SK-N-SH (cell line): ENCODE data around the gene TMEM131L. TPM values are rescaled to one million over a fixed set of nuclear protein-coding genes. Genes with fewer than 3 reads are reported as not detected.

Source experiments
- CTCF ChIA-PET: fragments of 300-600, 350-600 bp; formaldehyde crosslinking; extraction: SDS; loops from one replicate; lab custom pipeline; 2021; lab: Yijun Ruan, JAX
- POLR2A ChIA-PET: fragments of 350-600 bp; sonication (Branson Sonifier 250); formaldehyde crosslinking; extraction: SDS; loops from one replicate; lab custom pipeline; 2020; ENCODE audit warnings: antibody characterized with exemption, inconsistent platforms; lab: Yijun Ruan, JAX
- DNase-seq: peaks from one replicate; pipeline ENCODE4 v3.0.0; 2012
- H2AFZ ChIP-seq: fragments of 200-600 bp; sonication (generic); 2 replicates; pipeline ENCODE4 v1.8.1; 2016; ENCODE audit warnings: antibody characterized with exemption, mild to moderate bottlenecking, low read depth
- H3F3A ChIP-seq: fragments of 200-600 bp; sonication (generic); replicated peaks from 2 replicates; pipeline ENCODE3; 2016; ENCODE audit warnings: antibody characterized with exemption, mild to moderate bottlenecking; ENCODE audit not compliant: insufficient read depth
- H3K27ac ChIP-seq, 2 experiments: fragments of 200-500 bp in 1 of 2; fragments of 200-600 bp in 1 of 2; sonication (Bioruptor generic) in 1 of 2; sonication (generic), shearing (Covaris generic) in 1 of 2; 2 replicates each; pipeline versions ENCODE4 v1.5.1 to v1.6.1; 2014 to 2016; ENCODE audit warnings: low read depth in 2 of 2, inconsistent platforms in 1 of 2, low read length in 1 of 2, mild to moderate bottlenecking in 1 of 2, mixed read lengths in 1 of 2
- H3K27me3 ChIP-seq: fragments of 200-600 bp; sonication (generic), shearing (Covaris generic); 2 replicates; pipeline ENCODE4 v1.6.1; 2016; ENCODE audit warnings: mixed run types; ENCODE audit not compliant: insufficient read depth
- H3K36me3 ChIP-seq, 2 experiments: fragments of 200-500 bp in 1 of 2; fragments of 200-600 bp in 1 of 2; sonication (Bioruptor generic) in 1 of 2; sonication (generic) in 1 of 2; replicated peaks in 1 of 2; 2 replicates each; pipeline versions ENCODE3 to v1.5.1; 2014 to 2016; ENCODE audit warnings: low read length in 1 of 2, mild to moderate bottlenecking in 1 of 2; ENCODE audit not compliant: insufficient read depth in 2 of 2, control insufficient read depth in 1 of 2
- H3K4me1 ChIP-seq, 2 experiments: fragments of 200-500 bp in 1 of 2; fragments of 200-600 bp in 1 of 2; sonication (Bioruptor generic) in 1 of 2; sonication (generic), shearing (Covaris generic) in 1 of 2; 2 replicates each; pipeline versions ENCODE4 v1.5.1 to v1.6.1; 2014 to 2016; ENCODE audit warnings: low read depth in 1 of 2, low read length in 1 of 2, mixed run types in 1 of 2; ENCODE audit not compliant: insufficient read depth in 2 of 2, control insufficient read depth in 1 of 2
- H3K4me2 ChIP-seq: fragments of 200-600 bp; sonication (generic), shearing (Covaris generic); 2 replicates; pipeline ENCODE4 v1.6.1; 2017; ENCODE audit warnings: mixed run types
- H3K4me3 ChIP-seq, 2 experiments: fragments of 200-500 bp in 1 of 2; fragments of 200-600 bp in 1 of 2; sonication (Bioruptor generic) in 1 of 2; sonication (generic), shearing (Covaris generic) in 1 of 2; 2 replicates each; pipeline versions ENCODE4 v1.5.1 to v1.8.1; 2014 to 2016; ENCODE audit warnings: low read depth in 2 of 2, inconsistent platforms in 1 of 2, low read length in 1 of 2, mild to moderate bottlenecking in 1 of 2, mixed read lengths in 1 of 2, moderate library complexity in 1 of 2
- H3K79me2 ChIP-seq: fragments of 200-600 bp; sonication (generic); 2 replicates; pipeline ENCODE4 v1.8.1; 2017; ENCODE audit warnings: mild to moderate bottlenecking; ENCODE audit not compliant: insufficient read depth
- H3K9ac ChIP-seq: fragments of 200-600 bp; sonication (generic); 2 replicates; pipeline ENCODE4 v1.6.1; 2017; ENCODE audit warnings: mixed run types
- H3K9me2 ChIP-seq: fragments of 200-600 bp; sonication (generic); 2 replicates; pipeline ENCODE4 v1.6.1; 2017; ENCODE audit warnings: mixed run types
- H3K9me3 ChIP-seq: fragments of 200-600 bp; sonication (generic); 2 replicates; pipeline ENCODE4 v1.6.1; 2017; ENCODE audit warnings: mixed run types, mild to moderate bottlenecking, moderate library complexity
- H4K20me1 ChIP-seq: fragments of 200-600 bp; sonication (generic); 2 replicates; pipeline ENCODE4 v1.6.1; 2017; ENCODE audit warnings: mild to moderate bottlenecking, mixed run types; ENCODE audit not compliant: insufficient read depth
- CTCF ChIP-seq: fragments of 200-600 bp; sonication (generic); IDR thresholded peaks from 2 replicates; pipeline ENCODE4 v1.6.1; 2017; ENCODE audit warnings: antibody characterized with exemption, mild to moderate bottlenecking, moderate library complexity
- EP300 ChIP-seq, 2 experiments: IDR thresholded peaks; 2 replicates each; pipeline versions ENCODE4 v1.4.0 to v1.6.1; 2012; ENCODE audit warnings: borderline replicate concordance in 1 of 2, low read depth in 1 of 2, low read length in 1 of 2
- EZH2phosphoT487 ChIP-seq: fragments of 200-600 bp; sonication (generic); IDR thresholded peaks from 2 replicates; pipeline ENCODE4 v1.6.1; 2017; ENCODE audit warnings: low read depth, mixed run types, mild to moderate bottlenecking, antibody characterized with exemption, moderate library complexity, borderline replicate concordance
- FOSL2 ChIP-seq: IDR thresholded peaks from 2 replicates; pipeline ENCODE4 v1.4.0; 2012; ENCODE audit warnings: low read depth, mild to moderate bottlenecking, moderate library complexity, borderline replicate concordance
- JUND ChIP-seq: IDR thresholded peaks from 2 replicates; pipeline ENCODE4 v1.4.0; 2012
- PBX3 ChIP-seq: IDR thresholded peaks from 2 replicates; pipeline ENCODE4; 2012
- POLR2AphosphoS5 ChIP-seq: IDR thresholded peaks from 2 replicates; pipeline ENCODE4 v1.6.1; 2012; ENCODE audit warnings: low read depth, low read length
- RCOR1 ChIP-seq: fragments of 150-350 bp; IDR thresholded peaks from 2 replicates; pipeline ENCODE4 v1.6.1; 2017; ENCODE audit warnings: antibody characterized with exemption, low read length
- SIN3A ChIP-seq: IDR thresholded peaks from 2 replicates; pipeline ENCODE4 v1.6.1; 2012; ENCODE audit warnings: low read depth, mild to moderate bottlenecking, low read length, moderate library complexity, borderline replicate concordance
- SMC3 ChIP-seq: IDR thresholded peaks from 2 replicates; pipeline ENCODE4 v1.6.1; 2012; ENCODE audit warnings: low read depth, low read length, improper control_type of control experiment
- TCF12 ChIP-seq: IDR thresholded peaks from 2 replicates; pipeline ENCODE4 v1.4.0; 2012
- YY1 ChIP-seq: IDR thresholded peaks from 2 replicates; pipeline ENCODE4 v1.4.0; 2012; ENCODE audit warnings: low read depth, mild to moderate bottlenecking
- WGBS: methylation state at CpG from one replicate; pipeline ENCODE4 v1.1.6; 2017; ENCODE audit warnings: low lambda C conversion rate; 5-methylcytosine and 5-hydroxymethylcytosine counted together
- polyA plus RNA-seq, 3 experiments: library from polyadenylated mRNA; depleted of rRNA; stranded (reverse); fragments of >200 nt; gene quantifications; 2 replicates each; pipeline ENCODE4 v1.2.3, GENCODE V29; 2012

Gene TMEM131L
- polyA plus RNA-seq, 1 of the 3 experiments (the other 2 are of a cell fraction), result 6.2 TPM

DNA sequence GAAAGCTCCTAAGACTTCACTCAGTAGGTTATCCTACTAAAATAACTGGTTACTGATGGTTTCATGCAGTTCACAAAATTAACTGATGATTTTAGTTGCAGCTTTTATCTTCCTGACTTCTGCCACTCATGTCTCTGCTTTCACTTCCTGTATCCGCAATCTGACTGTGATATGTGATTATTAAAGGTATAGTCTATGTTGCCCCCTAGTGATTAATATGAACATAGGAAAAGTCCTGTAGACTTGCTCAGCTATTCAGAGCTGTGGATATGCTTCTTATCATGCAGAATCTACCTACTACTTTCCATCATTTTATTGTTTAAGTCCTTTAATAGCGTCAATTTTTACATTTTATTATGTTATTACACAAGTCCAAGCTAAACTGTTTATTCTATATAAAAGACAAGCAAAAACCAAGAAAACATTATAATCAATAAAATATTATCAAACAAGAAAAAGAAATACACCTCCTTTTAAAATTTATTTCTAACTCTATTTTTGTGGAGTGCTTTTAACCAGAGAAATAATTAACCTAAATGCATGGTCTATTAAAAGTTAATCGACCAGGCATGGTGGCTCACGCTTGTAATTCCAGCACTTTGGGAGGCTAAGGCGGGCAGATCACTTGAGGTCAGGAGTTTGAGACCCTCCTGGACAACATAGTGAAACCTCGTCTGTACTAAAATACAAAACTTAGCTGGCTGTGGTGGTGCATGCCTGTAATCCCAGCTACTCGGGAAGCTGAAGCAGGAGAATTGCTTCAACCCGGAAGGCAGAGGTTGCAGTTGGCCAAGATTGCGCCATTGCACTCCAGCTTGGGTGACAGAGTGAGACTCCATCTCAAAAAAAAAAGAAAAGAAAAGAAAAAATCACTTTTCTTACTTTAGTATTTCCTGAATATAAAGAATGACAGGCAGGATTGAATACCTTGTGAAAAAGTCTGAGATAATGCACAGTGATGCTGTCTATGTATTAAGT, 177.5 kb downstream of the TMEM131L start (continued):
- TF ChIP-seq YY1 (no peak), SMC3 (peak; percentile 47; the same call in 1 of the 2 replicates), EZH2phosphoT487 (no peak), JUND (no peak), POLR2AphosphoS5 (no peak), SIN3A (no peak)

DNA sequence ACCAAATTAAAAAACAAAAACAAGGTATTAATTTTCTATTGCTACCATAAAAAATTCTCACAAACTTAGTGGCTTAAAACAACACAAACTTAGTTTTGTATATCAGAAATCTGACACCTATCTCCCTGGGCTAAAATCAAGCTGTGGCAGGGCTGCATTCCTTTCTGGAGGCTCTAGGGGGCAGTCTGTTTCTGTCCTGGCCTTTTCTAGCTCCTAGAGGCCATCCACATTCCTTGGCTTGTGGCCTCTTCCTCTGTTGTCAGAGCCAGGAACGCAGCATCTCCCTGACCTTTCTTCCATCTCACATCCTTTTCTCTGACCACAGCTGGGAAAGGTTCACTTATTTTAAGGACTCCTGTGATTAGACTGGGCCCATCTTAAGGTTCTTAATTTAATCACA, 179.0 kb downstream of the TMEM131L start:
- DNase-seq, result no peak
- WGBS, result 85% methylated on average over 1 of the region's 1 CpG
- Histone ChIP-seq H2AFZ (no peak overlapping the region), H3K36me3 (no peaks in the 10 kb centered on the region), H4K20me1 (no peaks in the 10 kb centered on the region), H3K27ac (no peak overlapping the region)
- CTCF ChIA-PET, result interaction anchor here (0.6 to 4.3 kb wide), 3 partner anchors 10 to 105 kb away, joined by 3 to 46 read pairs (median 4); no protein-coding TSS in a partner anchor
- TF ChIP-seq CTCF (peak; percentile 26; the same call in 1 of the 2 replicates), FOSL2 (no peak), TCF12 (no peak), RCOR1 (no peak), PBX3 (no peak), EP300 (IDR thresholded peaks at IDR 0.05; ENCODE audit: borderline replicate concordance in 1 of 2, low read depth in 1 of 2, low read length in 1 of 2) (no peak)
- TF ChIP-seq, all 33 proteins: peak for 1
- no peaks in the 10 kb centered on the region for H3K27me3 ChIP-seq
- no peaks in the 10 kb centered on the region for H3K9me2 ChIP-seq
- POLR2A ChIA-PET, result no interaction called here
- no peaks in the 10 kb centered on the region; a peak in 1 of 4 replicates for H3K4me1 ChIP-seq
- H3K9me3 ChIP-seq, result no peaks in the 10 kb centered on the region
- no peaks in the 10 kb centered on the region for H3K79me2 ChIP-seq
- no peak overlapping the region for H3K4me3 ChIP-seq
- no peak overlapping the region for H3K4me2 ChIP-seq
- no peaks in the 10 kb centered on the region for H3F3A ChIP-seq
- H3K9ac ChIP-seq, result no peak overlapping the region
